Pancreas (tissue), 10 donors: ENCODE data around the gene PMPCA. TPM values are rescaled to one million over a fixed set of nuclear protein-coding genes. Genes with fewer than 3 reads are reported as not detected.

Source experiments
- ATAC-seq, 4 donors: fragments of 200-7000 bp; cut with Tn5 transposase; one replicate each; pipeline versions ENCODE4 v1.8.0 to v1.9.1; 2020; ENCODE audit warnings: mild to moderate bottlenecking in 4 of 4, moderate library complexity in 4 of 4
- DNase-seq, 6 donors: peaks; one replicate each; pipeline ENCODE4 v3.0.0-alpha.2; 2020
- FAIRE-seq: peaks from 2 replicates; lab custom pipeline; 2012; peaks lifted over from hg19 to GRCh38; lab: Jason Lieb, UNC
- H3K27ac ChIP-seq, 4 donors: fragments of 200-600 bp; sonication (generic); 1 replicate in 3 of 4; 2 replicates in 1 of 4; pipeline versions ENCODE4 v1.5.0 to v1.8.0; 2020
- H3K27me3 ChIP-seq, 4 donors: fragments of 200-600 bp; one replicate each; pipeline ENCODE4 v1.8.0; 2021
- H3K36me3 ChIP-seq, 3 donors: fragments of 200-600 bp; sonication (generic) in 1 of 3; one replicate each; pipeline versions ENCODE4 v1.5.0 to v1.8.0; 2020 to 2021
- H3K4me1 ChIP-seq, 3 donors: fragments of 200-600 bp; one replicate each; pipeline ENCODE4 v1.8.0; 2021
- H3K4me3 ChIP-seq, 4 donors: fragments of 200-600 bp; sonication (generic) in 2 of 4; one replicate each; pipeline versions ENCODE4 v1.5.0 to v1.8.0; 2020 to 2021
- H3K9me3 ChIP-seq, 4 donors: fragments of 200-600 bp; one replicate each; pipeline ENCODE4 v1.8.0; 2021
- CTCF ChIP-seq, 4 donors: fragments of 200-600 bp; sonication (generic) in 3 of 4; IDR thresholded peaks; one replicate each; pipeline versions ENCODE4 v1.5.0 to v1.8.0; 2021; ENCODE audit warnings: antibody characterized with exemption in 4 of 4
- WGBS, 2 donors: extraction: QIAGEN DNeasy Blood & Tissue Kit; methylation state at CpG; one replicate each; pipeline ENCODE4 v1.1.7; 2013; 5-methylcytosine and 5-hydroxymethylcytosine counted together
- intact Hi-C, 3 donors: fragments of 100-400 bp; cut with DNase I; formaldehyde crosslinking; loops; one replicate each; pipeline versions ENCODE4 v1.11.1 to v1.14.2; 2022
- polyA plus RNA-seq, 2 donors: library from polyadenylated mRNA; stranded (reverse); fragments of 200-250 nt; gene quantifications; one replicate each; pipeline ENCODE4 v1.2.3, GENCODE V29; 2013
- total RNA-seq, 6 donors: library from RNA; stranded (reverse); fragmentation: NEBNext Ultra II Directional in 4 of 6; extraction: Animal tissue kit (Norgen Biotek cat#: 25700) in 4 of 6; gene quantifications; one replicate each; pipeline versions ENCODE4 v1.2.1 to v1.2.4, GENCODE V29; 2021 to 2023
- donor health status: healthy with polysubstance abuse.
- donor health status: DM: no; HTN: no; CAD: no; lungs with moderate emphysema.
- donor health status: DM: no; HTN: no; CAD: no.
- donor health status: control.
- donor health status: control.
- donor health status: Bipolar disorder and iron deficiency.
- donor health status: DM: yes; HTN: yes; CAD: no.
- donor health status: DM: no; HTN: no; CAD: no.
- donor health status: DM: no; HTN: no; CAD: no.
- donor health status: DM: yes; HTN: yes; CAD: no.

Gene PMPCA
- total and polyA plus RNA-seq, 8 donors, result 16.3 to 51.4 (median 19.5) TPM

- 86 to 88% methylated on average over 28 of the region's 28 CpGs for WGBS, 2 donors
- no peaks in the 10 kb centered on the region for H3K27me3 ChIP-seq
- DNase-seq (peak in 1 of 6 donors; percentile 52), ATAC-seq (no peak), FAIRE-seq (no peak)
- no peaks in the 10 kb centered on the region for H3K9me3 ChIP-seq
- no peak overlapping the region for H3K27ac ChIP-seq
- no peak overlapping the region for H3K4me3 ChIP-seq
- TF ChIP-seq CTCF (IDR thresholded peaks at IDR 0.05), result no peak
- peaks cover 10 to 84% (median 52%) of the 10 kb centered on the region in 3 donors for H3K36me3 ChIP-seq
- H3K4me1 ChIP-seq, result no peaks in the 10 kb centered on the region
- intact Hi-C loops, result no loop called here
These were observed 62.3 kb downstream of the PMPCA start for GRCh38 chr9:136472640-136473353.

GRCh38 chr9:136473354-136473721 lies 62.9 kb downstream of the PMPCA start:
- Histone ChIP-seq H3K27ac (no peak overlapping the region), H3K9me3 (no peaks in the 10 kb centered on the region), H3K36me3 (peaks cover 7 to 78% (median 47%) of the 10 kb centered on the region in 3 donors), H3K27me3 (no peaks in the 10 kb centered on the region), H3K4me1 (no peaks in the 10 kb centered on the region), H3K4me3 (no peak overlapping the region)
- no peak for TF ChIP-seq CTCF (IDR thresholded peaks at IDR 0.05)
- ATAC-seq (no peak), DNase-seq (no peak), FAIRE-seq (no peak)
- intact Hi-C loops, result no loop called here
- WGBS, 2 donors, result 89 to 90% methylated on average over 14 of the region's 14 CpGs

Other genes with a start within 250 kb of the PMPCA start
- gene LHX3, start 205.5 kb upstream of the PMPCA start, total RNA-seq, result not detected
- not detected for gene LHX3, start 205.5 kb upstream of the PMPCA start, polyA plus RNA-seq
- gene QSOX2, start 164.8 kb upstream of the PMPCA start, total RNA-seq, result 10 to 100 TPM in 3 of 6 donors, 1 to 10 TPM in 3; 6.8 to 11.0 (median 10.4) TPM
- gene QSOX2, start 164.8 kb upstream of the PMPCA start, polyA plus RNA-seq, result 10 to 100 TPM; 12.2 to 19.1 TPM
- gene CCDC187, start 106.6 kb upstream of the PMPCA start, total RNA-seq, result under 1 TPM; 0.14 to 0.58 (median 0.36) TPM
- 1 to 10 TPM; 2.0 to 2.6 TPM for gene CCDC187, start 106.6 kb upstream of the PMPCA start, polyA plus RNA-seq
- 10 to 100 TPM in 4 of 6 donors, 1 to 10 TPM in 2; 6.8 to 22.7 (median 11.5) TPM for gene GPSM1, start 83.1 kb upstream of the PMPCA start, total RNA-seq
- 10 to 100 TPM; 33.7 to 54.4 TPM for gene GPSM1, start 83.1 kb upstream of the PMPCA start, polyA plus RNA-seq
- 10 to 100 TPM; 10.1 to 26.8 (median 14.4) TPM for gene DNLZ, start 46.9 kb upstream of the PMPCA start, total RNA-seq
- 10 to 100 TPM; 14.1 to 19.4 TPM for gene DNLZ, start 46.9 kb upstream of the PMPCA start, polyA plus RNA-seq
- gene CARD9, start 37.0 kb upstream of the PMPCA start, total RNA-seq, result 1 to 10 TPM in 2 of 6 donors, under 1 TPM in 4; 0.23 to 5.1 (median 0.86) TPM
- gene CARD9, start 37.0 kb upstream of the PMPCA start, polyA plus RNA-seq, result 1 to 10 TPM; 1.3 to 2.9 TPM
- 1 to 10 TPM; 3.8 to 6.4 (median 4.7) TPM for gene SNAPC4, start 10.5 kb upstream of the PMPCA start, total RNA-seq
- gene SNAPC4, start 10.5 kb upstream of the PMPCA start, polyA plus RNA-seq, result 10 to 100 TPM; 18.1 to 22.0 TPM
- 10 to 100 TPM; 13.8 to 29.1 (median 20.4) TPM for gene ENTR1, start within 50 bp of the PMPCA start, total RNA-seq
- 10 to 100 TPM; 34.9 to 36.6 TPM for gene ENTR1, start within 50 bp of the PMPCA start, polyA plus RNA-seq
- gene INPP5E, start 29.2 kb downstream of the PMPCA start, total RNA-seq, result 1 to 10 TPM; 3.8 to 10.0 (median 5.2) TPM
- gene INPP5E, start 29.2 kb downstream of the PMPCA start, polyA plus RNA-seq, result 10 to 100 TPM; 13.9 to 14.9 TPM
- gene SEC16A, start 72.4 kb downstream of the PMPCA start, total RNA-seq, result 10 to 100 TPM; 32.1 to 46.6 (median 39.5) TPM
- 10 to 100 TPM; 49.7 to 66.9 TPM for gene SEC16A, start 72.4 kb downstream of the PMPCA start, polyA plus RNA-seq
- gene NOTCH1, start 135.4 kb downstream of the PMPCA start, total RNA-seq, result 10 to 100 TPM; 19.6 to 39.8 (median 25.6) TPM
- 10 to 100 TPM in 1 of 2 donors, 1 to 10 TPM in 1; 9.3 to 20.1 TPM for gene NOTCH1, start 135.4 kb downstream of the PMPCA start, polyA plus RNA-seq